Stimulated activated CD8-positive, alpha-beta memory T cell treated with anti-CD3 and anti-CD28 coated beads, Interleukin-15, amount 100 ng/mL, for 48 hours (primary cell): Measurements from ENCODE around the gene DOCK7.
"Not testable (repeated sequence)": the region's sequence is repeated elsewhere in the genome, so short reads cannot be mapped to it uniquely, and the experiment has no call there.

ENCODE experiments used
- DNase-seq, 2 donors: peaks; one replicate each; pipeline ENCODE4 v3.0.0-alpha.2; 2020; ENCODE audit warnings: low read depth in 2 of 2

DOCK7 gene

GRCh38 chr1:62687903-62688686, at the start of gene DOCK7:
Gene DOCK7 (minus strand): TSS chr1:62688386. CDS start chr1:62688264, 122 bp downstream.
- DNase-seq: peak; percentile 16 to 20

- no peak for DNase-seq
Observed at GRCh38 chr1:62735491-62736171, 47.4 kb upstream of the DOCK7 start.

- no peak for DNase-seq
Observed at GRCh38 chr1:62732331-62732730, 44.1 kb upstream of the DOCK7 start.

GRCh38 chr1:62728963-62729362, 40.8 kb upstream of the DOCK7 start:
- no peak for DNase-seq

- no peak for DNase-seq
Observed at GRCh38 chr1:62727656-62728407, 39.6 kb upstream of the DOCK7 start.

- no peak for DNase-seq
Observed at GRCh38 chr1:62726011-62726442, 37.8 kb upstream of the DOCK7 start.

- DNase-seq: no peak
Observed at GRCh38 chr1:62725255-62725654, 37.1 kb upstream of the DOCK7 start.

GRCh38 chr1:62724430-62724829, 36.2 kb upstream of the DOCK7 start:
- no peak for DNase-seq

- DNase-seq: no peak
Observed at GRCh38 chr1:62723883-62724282, 35.7 kb upstream of the DOCK7 start.

GRCh38 chr1:62722796-62723195, 34.6 kb upstream of the DOCK7 start:
- no peak for DNase-seq

- no peak for DNase-seq
Observed at GRCh38 chr1:62720946-62721554, 32.9 kb upstream of the DOCK7 start.

GRCh38 chr1:62718400-62718799, 30.2 kb upstream of the DOCK7 start:
- not testable (repeated sequence) for DNase-seq

GRCh38 chr1:62717483-62717882, 29.3 kb upstream of the DOCK7 start:
- DNase-seq: no peak

GRCh38 chr1:62716397-62716796, 28.2 kb upstream of the DOCK7 start:
- DNase-seq: no peak

- DNase-seq: no peak
Observed at GRCh38 chr1:62712336-62713243, 24.4 kb upstream of the DOCK7 start.

- DNase-seq: no peak
Observed at GRCh38 chr1:62707744-62708120, 19.5 kb upstream of the DOCK7 start.

- no peak for DNase-seq
Observed at GRCh38 chr1:62706985-62707743, 19.0 kb upstream of the DOCK7 start.

GRCh38 chr1:62698161-62698560, 10.0 kb upstream of the DOCK7 start:
- DNase-seq: not testable (repeated sequence)

- DNase-seq: not testable (repeated sequence)
Observed at GRCh38 chr1:62694479-62694878, 6.3 kb upstream of the DOCK7 start.

- no peak for DNase-seq
Observed at GRCh38 chr1:62693123-62693522, 4.9 kb upstream of the DOCK7 start.
